ENCODE results near the gene HOXA4.

HOXA4 gene

GRCh38 chr7:27137640-27138315 lies 7.2 kb upstream of the HOXA4 start:
- DNase-seq (ENCODE audit: low spot score) = no peak
- no peak for TF ChIP-seq CTCF (IDR thresholded peaks at IDR 0.05; ENCODE audit: extremely low read depth, missing control alignments)

- DNase-seq (ENCODE audit: low spot score) = no peak
- no peak for TF ChIP-seq CTCF (IDR thresholded peaks at IDR 0.05; ENCODE audit: extremely low read depth, missing control alignments)
Measured at GRCh38 chr7:27134392-27134791, 3.8 kb upstream of the HOXA4 start.

- TF ChIP-seq CTCF (IDR thresholded peaks at IDR 0.05; ENCODE audit: extremely low read depth, missing control alignments) = no peak
- no peak for DNase-seq (ENCODE audit: low spot score)
Measured at GRCh38 chr7:27133409-27134231, 3.1 kb upstream of the HOXA4 start.

GRCh38 chr7:27132978-27133377 lies 2.4 kb upstream of the HOXA4 start:
- TF ChIP-seq CTCF (IDR thresholded peaks at IDR 0.05; ENCODE audit: extremely low read depth, missing control alignments) = no peak
- DNase-seq (ENCODE audit: low spot score) = no peak

GRCh38 chr7:27132214-27132613 lies 1.7 kb upstream of the HOXA4 start:
- DNase-seq (ENCODE audit: low spot score) = no peak
- no peak for TF ChIP-seq CTCF (IDR thresholded peaks at IDR 0.05; ENCODE audit: extremely low read depth, missing control alignments)

- no peak for DNase-seq (ENCODE audit: low spot score)
- TF ChIP-seq CTCF (IDR thresholded peaks at IDR 0.05; ENCODE audit: extremely low read depth, missing control alignments) = no peak
Measured at GRCh38 chr7:27131390-27131819, 848 bp upstream of the HOXA4 start.

Measured in GM20000 (cell line).